Loucy (cell line): ENCODE data around the gene ZNF490.

ENCODE experiments used
- CTCF ChIP-seq: fragments of 200-600 bp; sonication (generic); conservative IDR thresholded peaks from 2 replicates; pipeline ENCODE4 v1.5.1; 2014; ENCODE audit warnings: mild to moderate bottlenecking, antibody characterized with exemption, low read length
- EZH2phosphoT487 ChIP-seq: fragments of 200-600 bp; IDR thresholded peaks from 2 replicates; pipeline ENCODE4 v1.6.1; 2018; ENCODE audit warnings: antibody characterized with exemption, mild to moderate bottlenecking, moderate library complexity, borderline replicate concordance

GRCh38 chr19:12596927-12597548 lies 13.6 kb downstream of the ZNF490 start:
- no peak for TF ChIP-seq CTCF
- no peak for TF ChIP-seq EZH2phosphoT487
